ENCODE data around the gene SEC11A.

- no peak for TF ChIP-seq POLR2A (IDR thresholded peaks at IDR 0.05)
- TF ChIP-seq CTCF (IDR thresholded peaks at IDR 0.05) = no peak
Observed at GRCh38 chr15:84764989-84765388, 49.0 kb upstream of the SEC11A start.
